IMR-90 (cell line): Measurements from ENCODE around the gene FBXO5. TPM values are rescaled to one million over a fixed set of nuclear protein-coding genes. Genes with fewer than 3 reads are reported as not detected.

Source experiments
- ATAC-seq: fragments of 200-7000 bp; cut with Tn5 transposase; 2 replicates; pipeline ENCODE4 v1.9.1; 2020; ENCODE audit warnings: low read depth, mild to moderate bottlenecking, moderate library complexity
- BruUV-seq: library from RNA; stranded (reverse); fragments of 400-500 nt; replicated peaks from 2 replicates; lab custom pipeline; 2021; lab: Mats Ljungman, UMichigan
- CTCF ChIA-PET: fragments of 300-600 bp; formaldehyde crosslinking; extraction: SDS; loops from one replicate; lab custom pipeline; 2021; ENCODE audit warnings: antibody characterized with exemption; lab: Yijun Ruan, JAX
- POLR2A ChIA-PET: fragments of 300-600 bp; sonication (Branson Sonifier 250); formaldehyde crosslinking; loops from one replicate; lab custom pipeline; 2022; ENCODE audit warnings: antibody characterized with exemption; ENCODE audit not compliant: unreplicated experiment; lab: Charles Lee
- DNase-seq: peaks from one replicate; pipeline ENCODE4 v3.0.0; 2013
- H2AFZ ChIP-seq: replicated peaks from 2 replicates; pipeline ENCODE3; 2013; ENCODE audit warnings: low read length, mild to moderate bottlenecking; ENCODE audit not compliant: poor library complexity
- H2AK5ac ChIP-seq: 2 replicates; pipeline ENCODE4 v1.6.1; 2013; ENCODE audit warnings: low read depth, low read length, inconsistent platforms
- H2AK9ac ChIP-seq: replicated peaks from 2 replicates; pipeline ENCODE3; 2013; ENCODE audit warnings: mild to moderate bottlenecking, low read depth, low read length, moderate library complexity; ENCODE audit not compliant: poor library complexity
- H2BK120ac ChIP-seq: 2 replicates; pipeline ENCODE4 v1.6.1; 2013; ENCODE audit warnings: low read depth, low read length, inconsistent platforms
- H2BK15ac ChIP-seq: 3 replicates; pipeline ENCODE4 v1.6.1; 2013; ENCODE audit warnings: low read depth, low read length, inconsistent platforms
- H2BK20ac ChIP-seq: 2 replicates; pipeline ENCODE4 v1.6.1; 2013; ENCODE audit warnings: low read depth, mild to moderate bottlenecking, inconsistent platforms, low read length, moderate library complexity
- H2BK5ac ChIP-seq: 2 replicates; pipeline ENCODE4 v1.6.1; 2013; ENCODE audit warnings: mild to moderate bottlenecking, low read depth, low read length, inconsistent platforms; ENCODE audit not compliant: poor library complexity, severe bottlenecking
- H3K14ac ChIP-seq: replicated peaks from 2 replicates; pipeline ENCODE4 v1.6.1; 2013; ENCODE audit warnings: low read depth, low read length, inconsistent platforms
- H3K18ac ChIP-seq: 2 replicates; pipeline ENCODE4 v1.6.1; 2013; ENCODE audit warnings: low read depth, low read length, control low read depth
- H3K23ac ChIP-seq: 2 replicates; pipeline ENCODE4 v1.6.1; 2013; ENCODE audit warnings: low read depth, low read length, inconsistent platforms
- H3K27ac ChIP-seq: 2 replicates; pipeline ENCODE4 v1.5.1; 2013; ENCODE audit warnings: mild to moderate bottlenecking, control low read depth, low read length; ENCODE audit not compliant: insufficient read depth
- H3K27me3 ChIP-seq: 2 replicates; pipeline ENCODE4 v1.6.1; 2013; ENCODE audit warnings: low read length; ENCODE audit not compliant: control insufficient read depth, insufficient read depth
- H3K36me3 ChIP-seq: 2 replicates; pipeline ENCODE4 v1.6.1; 2013; ENCODE audit warnings: low read length, mixed read lengths; ENCODE audit not compliant: control insufficient read depth, insufficient read depth
- H3K4ac ChIP-seq: 2 replicates; pipeline ENCODE4 v1.6.1; 2013; ENCODE audit warnings: low read depth, low read length, inconsistent platforms
- H3K4me1 ChIP-seq: 2 replicates; pipeline ENCODE4 v1.6.1; 2013; ENCODE audit warnings: low read length, mixed read lengths; ENCODE audit not compliant: control insufficient read depth, insufficient read depth
- H3K4me2 ChIP-seq: 2 replicates; pipeline ENCODE4 v1.6.1; 2013; ENCODE audit warnings: low read depth, mild to moderate bottlenecking, control low read depth, low read length, moderate library complexity
- H3K4me3 ChIP-seq: 2 replicates; pipeline ENCODE4 v1.5.1; 2013; ENCODE audit warnings: low read depth, mild to moderate bottlenecking, control low read depth, low read length, moderate library complexity; ENCODE audit not compliant: insufficient read depth
- H3K56ac ChIP-seq: 2 replicates; pipeline ENCODE4 v1.6.1; 2013; ENCODE audit warnings: low read length, inconsistent platforms; ENCODE audit not compliant: insufficient read depth; ENCODE audit errors: extremely low read depth
- H3K79me1 ChIP-seq, 2 experiments: 2 replicates each; pipeline ENCODE4 v1.6.1; 2013; ENCODE audit warnings: low read length in 2 of 2, inconsistent platforms in 1 of 2, low read depth in 1 of 2
- H3K9ac ChIP-seq: 2 replicates; pipeline ENCODE4 v1.6.1; 2013; ENCODE audit warnings: low read depth, low read length, control low read depth
- H3K9me1 ChIP-seq: 2 replicates; pipeline ENCODE4 v1.6.1; 2013; ENCODE audit warnings: low read length, inconsistent platforms; ENCODE audit not compliant: insufficient read depth
- H3K9me3 ChIP-seq: 2 replicates; pipeline ENCODE4 v1.6.1; 2013; ENCODE audit warnings: low read length; ENCODE audit not compliant: control insufficient read depth, insufficient read depth
- H4K20me1 ChIP-seq: 2 replicates; pipeline ENCODE4 v1.6.1; 2013; ENCODE audit warnings: low read length, inconsistent platforms; ENCODE audit not compliant: insufficient read depth
- H4K5ac ChIP-seq: 2 replicates; pipeline ENCODE4 v1.6.1; 2013; ENCODE audit warnings: mild to moderate bottlenecking, low read depth, low read length, control low read depth
- H4K8ac ChIP-seq, 2 experiments: 2 replicates each; pipeline ENCODE4 v1.6.1; 2013; ENCODE audit warnings: low read depth in 2 of 2, low read length in 2 of 2, control low read depth in 1 of 2, inconsistent platforms in 1 of 2
- H4K91ac ChIP-seq: 2 replicates; pipeline ENCODE4 v1.6.1; 2013; ENCODE audit warnings: low read depth, low read length, inconsistent platforms; ENCODE audit not compliant: insufficient read depth
- CTCF ChIP-seq: conservative IDR thresholded peaks from 2 replicates; pipeline ENCODE4 v1.5.1; 2012; ENCODE audit warnings: mild to moderate bottlenecking, low read depth, low read length, improper control_type of control experiment
- POLR2A ChIP-seq: IDR thresholded peaks from 2 replicates; pipeline ENCODE4 v1.6.1; 2012; ENCODE audit warnings: mild to moderate bottlenecking, low read depth, low read length
- dilution Hi-C: fragments of 300-500 bp; cut with HindIII; formaldehyde crosslinking; loops from one replicate; pipeline ENCODE4 v1.14.3; 2018; ENCODE audit warnings: low sequenced_read_pairs; ENCODE audit not compliant: unreplicated experiment
- in situ Hi-C: fragments of 300-500 bp; cut with MboI; formaldehyde crosslinking; loops from 3 replicates; pipeline ENCODE4 v1.14.3; 2019; ENCODE audit warnings: low sequenced_read_pairs, inconsistent platforms, mixed read lengths
- intact Hi-C: fragments of 100-400 bp; cut with micrococcal nuclease; formaldehyde crosslinking; loops from 2 replicates; pipeline ENCODE4 v1.10.0; 2022
- polyA plus RNA-seq, 3 experiments: library from polyadenylated mRNA; depleted of rRNA; stranded (reverse); fragments of >200 nt; gene quantifications; 2 replicates each; pipeline ENCODE4 v1.2.3, GENCODE V29; 2012; ENCODE audit warnings: low replicate concordance in 1 of 3
- total RNA-seq: library from RNA; depleted of rRNA; stranded (reverse); fragments of >200 nt; gene quantifications from 2 replicates; pipeline ENCODE4 v1.2.3, GENCODE V29; 2012

Gene FBXO5
- total and polyA plus RNA-seq, 2 of the 4 experiments (the other 2 are of a cell fraction), result 11.8 to 16.7 TPM

- TF ChIP-seq POLR2A (no peak), CTCF (0 out of 2 replicates have a peak, but pooled peaks have one; percentile 6)
- Histone ChIP-seq H3K14ac (no peak overlapping the region), H3K23ac (no peak overlapping the region), H3K9ac (no peak overlapping the region), H3K27me3 (no peaks in the 10 kb centered on the region), H3K4ac (no peak overlapping the region), H3K27ac (no peak overlapping the region), H2AK5ac (no peak overlapping the region), H4K91ac (no peak overlapping the region), H2AFZ (no peak overlapping the region), H3K9me3 (no peaks in the 10 kb centered on the region), H3K79me1 (peaks cover 7 to 18% of the 10 kb centered on the region in 2 experiments), H3K4me1 (no peaks in the 10 kb centered on the region), H2BK5ac (no peak overlapping the region), H2BK15ac (no peak overlapping the region), H4K5ac (no peak overlapping the region), H2AK9ac (no peak overlapping the region), H3K9me1 (no peaks in the 10 kb centered on the region), H2BK120ac (no peak overlapping the region), H3K18ac (no peak overlapping the region), H3K56ac (no peak overlapping the region), H2BK20ac (no peak overlapping the region), H3K4me3 (no peak overlapping the region), H4K8ac (no peak overlapping the region), H3K36me3 (peaks cover 19% of the 10 kb centered on the region), H3K4me2 (no peak overlapping the region), H4K20me1 (peaks cover 6% of the 10 kb centered on the region)
- DNase-seq (no peak), ATAC-seq (no peak)
- intact Hi-C loops (no loop called here), dilution Hi-C loops (no loop called here), in situ Hi-C loops (no loop called here)
- BruUV-seq, result no TSS peak
- POLR2A ChIA-PET, result no interaction called here
- CTCF ChIA-PET, result no interaction called here
Observed at GRCh38 chr6:152993431-152993830, 10.6 kb upstream of the FBXO5 start.
